ENCODE results near the gene SRBD1. TPM values are rescaled to one million over a fixed set of nuclear protein-coding genes. Genes with fewer than 3 reads are reported as not detected.

The SRBD1 gene
- total RNA-seq, 3 donors from 2014 or later = 21.1 to 30.2 (median 21.9) TPM

DNA sequence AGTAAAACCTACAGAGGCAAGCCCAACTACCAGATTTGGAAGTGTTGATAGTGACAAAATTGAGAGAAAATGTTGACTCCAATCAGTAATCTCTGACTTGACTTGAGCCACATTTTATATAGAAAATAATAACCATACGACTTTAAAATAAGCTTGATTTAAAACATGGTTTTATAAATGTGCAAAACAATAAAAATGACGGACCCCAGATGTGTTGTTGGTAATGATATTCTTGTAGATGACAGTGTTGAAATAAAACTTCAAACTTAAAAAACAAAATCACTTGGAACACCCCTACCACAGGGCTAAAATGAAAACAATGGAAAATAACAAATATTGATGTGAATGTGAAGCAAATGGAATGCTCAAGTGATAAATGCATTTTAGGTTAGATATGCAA lies 188.1 kb downstream of the SRBD1 start:
- Histone ChIP-seq H3K4me3 (no peak overlapping the region), H3K27ac (no peak overlapping the region), H3K4me1 (no peaks in the 10 kb centered on the region), H3K36me3 (no peaks in the 10 kb centered on the region), H3K27me3 (no peaks in the 10 kb centered on the region), H3K9me3 (no peaks in the 10 kb centered on the region)
- no peak for DNase-seq (ENCODE audit: low spot score in 2 of 2)
- no peak for TF ChIP-seq POLR2AphosphoS5 (IDR thresholded peaks at IDR 0.05)
- TF ChIP-seq, protein P1, sequence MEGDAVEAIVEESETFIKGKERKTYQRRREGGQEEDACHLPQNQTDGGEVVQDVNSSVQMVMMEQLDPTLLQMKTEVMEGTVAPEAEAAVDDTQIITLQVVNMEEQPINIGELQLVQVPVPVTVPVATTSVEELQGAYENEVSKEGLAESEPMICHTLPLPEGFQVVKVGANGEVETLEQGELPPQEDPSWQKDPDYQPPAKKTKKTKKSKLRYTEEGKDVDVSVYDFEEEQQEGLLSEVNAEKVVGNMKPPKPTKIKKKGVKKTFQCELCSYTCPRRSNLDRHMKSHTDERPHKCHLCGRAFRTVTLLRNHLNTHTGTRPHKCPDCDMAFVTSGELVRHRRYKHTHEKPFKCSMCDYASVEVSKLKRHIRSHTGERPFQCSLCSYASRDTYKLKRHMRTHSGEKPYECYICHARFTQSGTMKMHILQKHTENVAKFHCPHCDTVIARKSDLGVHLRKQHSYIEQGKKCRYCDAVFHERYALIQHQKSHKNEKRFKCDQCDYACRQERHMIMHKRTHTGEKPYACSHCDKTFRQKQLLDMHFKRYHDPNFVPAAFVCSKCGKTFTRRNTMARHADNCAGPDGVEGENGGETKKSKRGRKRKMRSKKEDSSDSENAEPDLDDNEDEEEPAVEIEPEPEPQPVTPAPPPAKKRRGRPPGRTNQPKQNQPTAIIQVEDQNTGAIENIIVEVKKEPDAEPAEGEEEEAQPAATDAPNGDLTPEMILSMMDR (IDR thresholded peaks at IDR 0.05) = no peak
- TF ChIP-seq POLR2A (IDR thresholded peaks at IDR 0.05) = no peak
- intact Hi-C loops (cut with DNase I; ENCODE audit: low total_unique reads) = no loop called here

DNA sequence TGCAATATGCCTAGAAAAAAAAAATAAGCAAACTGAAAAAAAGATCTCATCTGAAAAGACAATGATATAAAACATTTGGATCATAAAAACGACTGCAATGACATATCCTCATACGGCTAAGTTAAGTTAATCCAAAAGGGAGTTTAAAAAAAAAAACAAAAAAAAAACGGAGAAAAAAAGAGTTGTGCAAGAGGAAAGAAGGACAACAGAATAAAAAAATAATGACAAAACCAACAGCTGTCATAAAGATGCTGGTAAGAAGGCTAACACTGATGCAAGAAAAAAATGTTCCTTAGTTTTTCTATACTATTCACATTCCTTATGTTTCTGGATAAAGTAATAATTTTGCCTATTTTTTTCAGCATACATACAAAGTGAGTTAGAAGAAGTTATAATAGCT lies 192.5 kb downstream of the SRBD1 start:
- intact Hi-C loops (cut with DNase I; ENCODE audit: low total_unique reads) = no loop called here
- no peak overlapping the region for H3K27ac ChIP-seq
- no peaks in the 10 kb centered on the region for H3K27me3 ChIP-seq
- no peak for DNase-seq (ENCODE audit: low spot score in 2 of 2)
- no peak overlapping the region for H3K4me3 ChIP-seq
- H3K36me3 ChIP-seq = no peaks in the 10 kb centered on the region
- no peaks in the 10 kb centered on the region for H3K4me1 ChIP-seq
- TF ChIP-seq POLR2A (IDR thresholded peaks at IDR 0.05) = no peak
- TF ChIP-seq, protein P1 (IDR thresholded peaks at IDR 0.05) = no peak
- TF ChIP-seq POLR2AphosphoS5 (IDR thresholded peaks at IDR 0.05) = no peak
- H3K9me3 ChIP-seq = no peaks in the 10 kb centered on the region

DNA sequence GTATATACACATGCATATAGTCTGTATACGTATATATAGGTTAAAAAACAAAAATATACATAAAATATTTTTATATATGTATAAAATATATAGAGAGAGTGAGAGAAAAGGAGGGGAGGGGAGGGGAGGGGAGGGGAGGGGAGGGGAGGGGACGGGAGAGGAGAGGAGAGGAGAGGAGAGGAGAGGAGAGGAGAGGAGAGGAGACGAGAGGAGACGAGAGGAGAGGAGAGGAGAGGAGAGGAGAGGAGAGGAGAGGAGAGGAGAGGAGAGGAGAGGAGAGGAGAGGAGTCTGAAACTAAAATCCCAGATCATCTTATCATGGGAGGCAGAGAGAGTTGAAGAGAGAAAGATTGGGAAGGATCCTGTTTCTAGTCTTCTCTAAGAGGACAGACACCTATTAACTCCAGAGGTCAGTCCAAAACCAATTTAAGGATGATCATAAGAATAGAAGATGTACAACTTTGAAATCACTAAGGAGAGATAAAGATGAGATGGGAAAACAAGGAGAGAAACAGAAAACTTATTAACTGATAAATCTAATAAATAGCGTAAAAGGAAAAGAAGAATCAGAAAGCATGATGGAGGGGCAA lies 195.4 kb downstream of the SRBD1 start:
- Histone ChIP-seq H3K4me3 (no peak overlapping the region), H3K9me3 (no peaks in the 10 kb centered on the region), H3K27me3 (no peaks in the 10 kb centered on the region), H3K36me3 (no peaks in the 10 kb centered on the region), H3K27ac (no peak overlapping the region), H3K4me1 (no peaks in the 10 kb centered on the region)
- no peak for DNase-seq (ENCODE audit: low spot score in 2 of 2)
- TF ChIP-seq POLR2AphosphoS5 (IDR thresholded peaks at IDR 0.05) = no peak
- TF ChIP-seq POLR2A (IDR thresholded peaks at IDR 0.05) = no peak
- TF ChIP-seq, protein P1 (IDR thresholded peaks at IDR 0.05) = no peak
- intact Hi-C loops (cut with DNase I; ENCODE audit: low total_unique reads) = no loop called here

DNA sequence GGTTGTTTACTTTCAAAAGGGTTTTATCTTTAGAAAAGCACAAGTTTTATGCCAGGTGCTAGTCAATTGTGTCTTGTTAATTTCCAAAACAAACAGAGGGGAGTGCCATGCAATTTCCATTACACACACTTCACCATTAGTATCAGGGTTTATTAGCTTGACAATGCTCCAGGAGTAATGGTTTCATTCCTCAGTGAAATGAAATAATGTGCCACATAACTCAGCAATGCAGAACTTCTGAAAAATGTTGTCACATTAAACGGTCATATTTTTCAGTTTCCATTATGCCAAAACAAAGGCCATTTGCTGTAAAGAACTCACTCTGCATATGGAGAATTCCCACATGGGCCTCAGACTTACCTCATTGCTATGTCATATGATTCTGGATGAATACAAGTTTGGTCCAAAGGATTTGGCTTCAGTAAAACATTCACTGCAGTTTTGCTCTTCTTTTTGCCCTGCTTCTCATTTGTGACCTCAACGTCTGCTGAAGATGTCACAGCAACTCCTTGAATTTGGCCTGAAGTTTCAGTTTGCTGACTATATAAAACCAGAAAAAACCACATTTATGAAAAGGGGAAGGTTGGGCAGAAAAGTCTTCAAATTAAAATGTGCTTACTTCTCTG lies 198.2 kb downstream of the SRBD1 start:
- intact Hi-C loops (cut with DNase I; ENCODE audit: low total_unique reads) = no loop called here
- no peaks in the 10 kb centered on the region for H3K4me1 ChIP-seq
- H3K4me3 ChIP-seq = no peak overlapping the region
- no peaks in the 10 kb centered on the region for H3K27me3 ChIP-seq
- no peaks in the 10 kb centered on the region for H3K36me3 ChIP-seq
- H3K27ac ChIP-seq = peak overlapping the region in 1 of 2 donors; percentile 30
- no peak for DNase-seq (ENCODE audit: low spot score in 2 of 2)
- no peak for TF ChIP-seq POLR2AphosphoS5 (IDR thresholded peaks at IDR 0.05)
- TF ChIP-seq POLR2A (IDR thresholded peaks at IDR 0.05) = no peak
- TF ChIP-seq, protein P1 (IDR thresholded peaks at IDR 0.05) = no peak
- H3K9me3 ChIP-seq = no peaks in the 10 kb centered on the region

DNA sequence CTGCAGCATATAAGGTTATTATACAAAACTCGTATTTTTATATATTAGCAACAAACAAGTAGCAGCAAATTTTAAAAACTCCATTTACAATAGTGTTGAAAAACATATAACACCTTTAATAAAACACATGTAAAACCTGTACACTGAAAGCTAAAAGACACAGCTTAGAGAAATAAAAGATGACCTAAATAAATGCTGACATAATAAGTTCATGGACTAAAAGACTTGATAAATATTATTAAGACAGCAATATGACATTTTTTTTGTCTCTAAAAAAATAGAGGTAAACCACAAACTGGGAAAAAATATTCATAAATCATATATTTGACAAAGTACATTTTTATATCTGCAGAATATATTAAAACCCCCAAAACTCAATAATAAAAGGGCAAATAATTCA lies 201.4 kb downstream of the SRBD1 start:
- Histone ChIP-seq H3K4me3 (no peak overlapping the region), H3K9me3 (no peaks in the 10 kb centered on the region), H3K36me3 (no peaks in the 10 kb centered on the region), H3K27me3 (no peaks in the 10 kb centered on the region), H3K27ac (no peak overlapping the region), H3K4me1 (no peaks in the 10 kb centered on the region)
- intact Hi-C loops (cut with DNase I; ENCODE audit: low total_unique reads) = no loop called here
- DNase-seq (ENCODE audit: low spot score in 2 of 2) = no peak
- TF ChIP-seq, protein P1 (IDR thresholded peaks at IDR 0.05) = no peak
- no peak for TF ChIP-seq POLR2A (IDR thresholded peaks at IDR 0.05)
- TF ChIP-seq POLR2AphosphoS5 (IDR thresholded peaks at IDR 0.05) = no peak

All from breast epithelium (tissue), 4 donors.